Measurements from ENCODE around the gene NPPA.
A peak's percentile ranks its signal among the peaks of the same experiment; 100 is the strongest.
"Not testable (repeated sequence)": the region's sequence is repeated elsewhere in the genome, so short reads cannot be mapped to it uniquely, and the experiment has no call there.

NPPA gene

GRCh38 chr1:11847667-11848372, at the start of gene NPPA:
Gene NPPA, minus strand, starts transcription at chr1:11847783. Its CDS starts 99 bp downstream, at chr1:11847684.
- DNase-seq = peak; percentile 32

GRCh38 chr1:11894501-11894900, 46.9 kb upstream of the NPPA start:
- DNase-seq = not testable (repeated sequence)

- DNase-seq = peak; percentile 14
Observed at GRCh38 chr1:11893907-11894251, 46.3 kb upstream of the NPPA start.

GRCh38 chr1:11891433-11892186, 44.0 kb upstream of the NPPA start:
- DNase-seq = no peak

- no peak for DNase-seq
Observed at GRCh38 chr1:11888877-11889208, 41.3 kb upstream of the NPPA start.

- DNase-seq = no peak
Observed at GRCh38 chr1:11888206-11888876, 40.8 kb upstream of the NPPA start.

- no peak for DNase-seq
Observed at GRCh38 chr1:11887666-11888007, 40.1 kb upstream of the NPPA start.

GRCh38 chr1:11886986-11887665, 39.5 kb upstream of the NPPA start:
- no peak for DNase-seq

- no peak for DNase-seq
Observed at GRCh38 chr1:11885916-11886315, 38.3 kb upstream of the NPPA start.

- DNase-seq = no peak
Observed at GRCh38 chr1:11882814-11883538, 35.4 kb upstream of the NPPA start.

- DNase-seq = no peak
Observed at GRCh38 chr1:11881749-11882441, 34.3 kb upstream of the NPPA start.

- no peak for DNase-seq
Observed at GRCh38 chr1:11880911-11881748, 33.5 kb upstream of the NPPA start.

- DNase-seq = no peak
Observed at GRCh38 chr1:11880181-11880575, 32.6 kb upstream of the NPPA start.

GRCh38 chr1:11879311-11880180, 32.0 kb upstream of the NPPA start:
- no peak for DNase-seq

GRCh38 chr1:11878891-11879190, 31.3 kb upstream of the NPPA start:
- no peak for DNase-seq

GRCh38 chr1:11878081-11878890, 30.7 kb upstream of the NPPA start:
- no peak for DNase-seq

- no peak for DNase-seq
Observed at GRCh38 chr1:11877074-11877473, 29.5 kb upstream of the NPPA start.

GRCh38 chr1:11875094-11875493, 27.5 kb upstream of the NPPA start:
- no peak for DNase-seq

- no peak for DNase-seq
Observed at GRCh38 chr1:11874624-11875023, 27.0 kb upstream of the NPPA start.

- no peak for DNase-seq
Observed at GRCh38 chr1:11874258-11874562, 26.6 kb upstream of the NPPA start.

Data from fibroblast of skin of right quadriceps (primary cell).